ENCODE results near the gene POT1. TPM values are rescaled to one million over a fixed set of nuclear protein-coding genes. Genes with fewer than 3 reads are reported as not detected.

Gene POT1
- total and polyA plus RNA-seq, 2 of the 8 experiments (the other 6 are each of a cell fraction or from before 2014, with no cell fraction given) = 13.1 to 22.8 TPM

GRCh38 chr7:124930655-124931597 is 1.3 kb upstream of the POT1 start:
- FAIRE-seq = no peak
- H2AFZ ChIP-seq (ENCODE audit: low read length) = no peak overlapping the region
- H3K23ac ChIP-seq (ENCODE audit: insufficient read length) = no peak overlapping the region
- no peaks in the 10 kb centered on the region for H3K9me3 ChIP-seq (ENCODE audit: insufficient read depth in 2 of 2, low read depth in 1 of 2, low read length in 1 of 2)
- no peaks in the 10 kb centered on the region for H3K27me3 ChIP-seq (replicated peaks in 1 of 4; ENCODE audit: control insufficient read depth in 3 of 4, extremely low read depth in 1 of 4, insufficient read depth in 3 of 4, low read length in 3 of 4)
- H3K4me3 ChIP-seq (ENCODE audit: extremely low read depth in 1 of 4, insufficient read depth in 2 of 4, low read depth in 3 of 4, low read length in 4 of 4) = no peak overlapping the region
- H3K4ac ChIP-seq (replicated peaks; ENCODE audit: insufficient read length, low read depth, low read length) = no peak overlapping the region
- H3K4me1 ChIP-seq (replicated peaks in 1 of 4; ENCODE audit: control insufficient read depth in 3 of 4, insufficient read depth in 4 of 4, low read length in 3 of 4) = no peaks in the 10 kb centered on the region
- TF ChIP-seq CTBP2 (IDR thresholded peaks at IDR 0.05; ENCODE audit: borderline replicate concordance, insufficient read depth, insufficient read length, low read length) (no peak), JUND (IDR thresholded peaks at IDR 0.05; ENCODE audit: low read length) (no peak)
- H2BK20ac ChIP-seq (ENCODE audit: low read length) = no peak overlapping the region
- no peaks in the 10 kb centered on the region; a peak in 1 of 8 replicates for H3K36me3 ChIP-seq (ENCODE audit: control insufficient read depth in 2 of 4, insufficient read depth in 4 of 4, low read length in 3 of 4)
- no peak for DNase-seq (ENCODE audit: low read depth in 1 of 2, low spot score in 2 of 2)
- peaks cover 0 to 31% of the 10 kb centered on the region in 2 experiments; a peak in 2 of 4 replicates for H3K79me2 ChIP-seq (ENCODE audit: control insufficient read depth in 1 of 2, insufficient read depth in 2 of 2, low read length in 2 of 2)
- H3K9ac ChIP-seq (replicated peaks in 1 of 4; ENCODE audit: extremely low read depth in 1 of 4, low read depth in 3 of 4, low read length in 3 of 4) = no peak overlapping the region
- no peak overlapping the region for H2BK120ac ChIP-seq (replicated peaks; ENCODE audit: low read depth, low read length)
- ChIA-PET POLR2A (ENCODE audit: partially characterized antibody) (no interaction called here), CTCF (ENCODE audit: partially characterized antibody) (interaction anchor here (0.6 kb wide), 1 partner anchor 30 kb away, joined by 6 read pairs; no protein-coding TSS in a partner anchor)
- no peak overlapping the region for H2BK12ac ChIP-seq (ENCODE audit: low read depth, low read length)
- H3K14ac ChIP-seq (ENCODE audit: insufficient read length) = no peak overlapping the region
- no peak overlapping the region for H2BK5ac ChIP-seq (ENCODE audit: low read depth, low read length)
- H3K18ac ChIP-seq (ENCODE audit: extremely low read depth, low read length) = no peak overlapping the region
- H3K23me2 ChIP-seq (ENCODE audit: low read depth, low read length) = no peaks in the 10 kb centered on the region
- no peak overlapping the region for H3K4me2 ChIP-seq (ENCODE audit: insufficient read depth in 1 of 2, low read depth in 2 of 2, low read length in 2 of 2)
- H3K56ac ChIP-seq (replicated peaks; ENCODE audit: insufficient read length, low read depth, low read length) = no peak overlapping the region
- no peak overlapping the region for H4K91ac ChIP-seq (replicated peaks; ENCODE audit: insufficient read length, low read length)
- H4K8ac ChIP-seq (ENCODE audit: extremely low read depth, insufficient read depth, low read length) = no peak overlapping the region
- no peak overlapping the region for H4K5ac ChIP-seq (ENCODE audit: insufficient read length, low read depth, low read length)
- 92 to 100% methylated on average over 1 to 13 of the region's 18 CpGs for WGBS, 2 experiments (ENCODE audit: extremely low coverage in 1 of 2, insufficient coverage in 1 of 2, insufficient read length in 1 of 2, insufficient replicate concordance in 2 of 2, low coverage in 1 of 2, low lambda C conversion rate in 2 of 2, missing lambda C conversion rate in 1 of 2)
- peaks cover 0 to 2% of the 10 kb centered on the region in 2 experiments for H4K20me1 ChIP-seq (replicated peaks in 1 of 2; ENCODE audit: control insufficient read depth in 1 of 2, insufficient read depth in 2 of 2, low read length in 2 of 2)
- no peak overlapping the region for H2BK15ac ChIP-seq (ENCODE audit: low read length)
- no peak overlapping the region for H2AK5ac ChIP-seq (ENCODE audit: low read depth, low read length)
- H3K27ac ChIP-seq (ENCODE audit: low read depth, low read length) = no peak overlapping the region
- H3K79me1 ChIP-seq (ENCODE audit: low read depth, low read length) = no peaks in the 10 kb centered on the region; the same call in 1 of the 2 replicates
